Head of caudate nucleus (tissue), 42 donors: ENCODE data around the gene RNF151.
A peak's percentile ranks its signal among the peaks of the same experiment; 100 is the strongest.

Source experiments
- DNase-seq, 42 donors: peaks; one replicate each; pipeline versions ENCODE4 v3.0.0 to v3.0.0-alpha.2; 2020 to 2021; ENCODE audit warnings: mixed read lengths in 7 of 42
- intact Hi-C: fragments of 100-400 bp; cut with DNase I; formaldehyde crosslinking; loops from one replicate; pipeline ENCODE4 v1.15.0; 2022

Gene RNF151

DNA sequence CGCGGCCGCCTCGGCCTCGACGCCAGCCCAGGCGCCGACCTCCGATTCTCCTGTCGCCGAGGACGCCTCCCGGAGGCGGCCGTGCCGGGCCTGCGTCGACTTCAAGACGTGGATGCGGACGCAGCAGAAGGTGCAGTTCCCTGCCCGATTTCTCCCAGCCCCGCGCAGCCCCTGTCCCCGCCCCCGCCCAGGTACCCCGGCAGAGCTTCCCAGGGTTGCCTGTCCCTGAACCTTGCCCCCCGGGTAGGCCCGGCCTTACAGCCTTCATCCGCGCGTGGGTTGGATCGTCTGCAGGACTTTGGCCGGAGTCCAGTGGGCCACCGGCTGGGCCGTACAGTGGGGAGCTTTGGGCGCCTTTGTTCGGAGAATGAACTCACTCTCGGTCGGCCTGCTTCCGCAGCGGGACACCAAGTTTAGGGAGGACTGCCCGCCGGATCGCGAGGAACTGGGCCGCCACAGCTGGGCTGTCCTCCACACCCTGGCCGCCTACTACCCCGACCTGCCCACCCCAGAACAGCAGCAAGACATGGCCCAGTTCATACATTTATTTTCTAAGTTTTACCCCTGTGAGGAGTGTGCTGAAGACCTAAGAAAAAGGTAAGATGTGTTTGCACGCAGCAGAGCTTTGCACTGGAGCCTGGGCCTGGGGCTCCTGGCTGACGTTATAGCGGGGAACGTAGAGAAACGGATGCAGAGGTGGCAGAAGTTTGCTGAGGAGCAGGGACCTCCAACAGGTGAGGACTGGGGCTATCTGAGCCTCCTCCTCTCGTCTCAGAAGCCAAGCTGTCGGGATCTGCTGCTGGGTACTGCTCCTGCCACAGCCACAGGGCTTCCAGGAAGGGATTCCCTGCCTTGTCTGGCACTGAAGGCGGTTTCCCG, 17.9 kb downstream of the RNF151 start:
- intact Hi-C loops, result no loop called here
- DNase-seq, result peak in 6 of 42 donors; percentile 25 to 51 (median 42)

DNA sequence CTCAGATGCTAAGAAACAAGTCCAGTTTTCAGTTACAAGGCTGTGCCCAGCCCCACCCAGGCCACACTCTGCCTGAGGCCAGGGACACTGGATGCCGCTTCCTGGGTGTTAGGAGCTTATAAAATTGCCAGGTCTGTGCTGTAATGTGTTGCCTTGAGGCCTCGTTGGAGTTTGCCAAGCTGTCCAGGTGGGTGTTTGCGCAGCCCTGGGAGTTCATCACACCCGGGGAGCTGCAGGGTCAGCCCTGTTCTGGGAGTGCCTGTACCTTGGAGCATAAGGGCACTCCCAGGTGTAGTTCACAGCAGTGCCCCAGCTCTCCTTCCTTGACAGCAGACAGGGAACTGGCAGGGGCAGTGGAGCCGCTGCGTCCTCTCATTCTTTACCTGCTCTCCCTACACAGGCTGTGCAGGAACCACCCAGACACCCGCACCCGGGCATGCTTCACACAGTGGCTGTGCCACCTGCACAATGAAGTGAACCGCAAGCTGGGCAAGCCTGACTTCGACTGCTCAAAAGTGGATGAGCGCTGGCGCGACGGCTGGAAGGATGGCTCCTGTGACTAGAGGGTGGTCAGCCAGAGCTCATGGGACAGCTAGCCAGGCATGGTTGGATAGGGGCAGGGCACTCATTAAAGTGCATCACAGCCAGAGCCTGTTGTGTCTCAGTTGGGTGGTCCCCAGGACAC, 19.0 kb downstream of the RNF151 start:
- intact Hi-C loops, result no loop called here
- DNase-seq, result no peak

DNA sequence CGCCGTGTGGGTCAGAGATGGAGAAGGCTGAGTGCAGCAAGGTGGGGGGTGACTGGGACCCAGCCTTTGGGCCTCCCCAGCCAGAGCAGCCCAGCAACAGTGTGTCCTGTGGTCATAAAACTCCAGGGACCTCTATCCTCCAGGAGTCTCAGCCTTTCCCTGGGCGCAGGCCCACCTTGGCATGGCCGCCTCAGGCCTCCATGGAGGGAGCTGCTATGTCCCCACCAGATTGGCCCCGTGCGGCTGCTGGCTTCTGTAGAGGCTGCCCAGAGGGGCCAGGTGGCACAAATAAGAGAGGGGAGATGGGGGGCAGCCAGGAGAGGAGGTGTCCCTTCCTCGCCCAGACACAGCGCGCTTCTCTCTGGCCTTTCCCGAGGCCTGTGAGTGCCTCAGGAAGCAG, 20.5 kb downstream of the RNF151 start:
- DNase-seq, result no peak
- intact Hi-C loops, result no loop called here

- intact Hi-C loops, result no loop called here
- peak in 2 of 42 donors; percentile 32 to 37 for DNase-seq
Measured at GRCh38 chr16:1989209-1990100, 22.8 kb downstream of the RNF151 start, which contains the start of gene SYNGR3. TSS of gene SYNGR3 (plus strand) at chr16:1989970. CDS start at chr16:1990103, 133 bp downstream.

DNA sequence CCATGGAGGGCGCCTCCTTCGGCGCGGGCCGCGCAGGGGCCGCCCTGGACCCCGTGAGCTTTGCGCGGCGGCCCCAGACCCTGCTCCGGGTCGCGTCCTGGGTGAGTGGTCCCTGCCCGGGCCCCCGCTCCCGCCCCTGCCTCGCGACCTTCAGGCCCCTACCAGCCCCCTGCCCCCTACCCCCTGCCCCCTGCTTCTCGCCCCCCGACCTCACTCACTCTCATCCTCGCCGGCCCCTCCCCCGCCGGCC, 23.4 kb downstream of the RNF151 start:
- DNase-seq, result no peak
- intact Hi-C loops, result no loop called here

GRCh38 chr16:1990351-1991134, 23.9 kb downstream of the RNF151 start:
- intact Hi-C loops, result no loop called here
- peak in 10 of 42 donors; percentile 24 to 65 (median 46) for DNase-seq

DNA sequence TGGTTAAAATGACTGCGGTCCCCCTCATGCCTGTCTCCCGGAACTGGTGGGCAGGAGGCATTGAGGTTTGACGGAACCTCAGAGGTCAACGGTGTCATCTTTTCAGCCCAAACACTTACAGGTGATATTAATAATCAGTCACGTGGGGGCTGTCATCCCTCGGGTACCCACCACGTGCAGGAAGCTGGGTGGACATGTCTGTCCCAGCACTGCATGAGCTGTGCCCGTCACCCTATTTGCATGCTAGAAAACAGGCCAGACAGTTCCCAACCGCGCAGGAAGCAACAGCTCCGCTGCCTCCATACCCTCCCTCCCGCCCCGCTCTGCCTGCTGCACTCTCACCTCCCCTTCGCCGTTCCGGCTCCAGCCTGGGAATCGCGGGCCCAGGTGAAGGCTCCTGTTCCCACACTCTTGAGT, 24.5 kb downstream of the RNF151 start:
- peak in 3 of 42 donors; percentile 13 to 48 (median 30) for DNase-seq
- intact Hi-C loops, result no loop called here

- DNase-seq, result no peak
- intact Hi-C loops, result no loop called here
Measured at GRCh38 chr16:1991588-1991947, 24.9 kb downstream of the RNF151 start.

DNA sequence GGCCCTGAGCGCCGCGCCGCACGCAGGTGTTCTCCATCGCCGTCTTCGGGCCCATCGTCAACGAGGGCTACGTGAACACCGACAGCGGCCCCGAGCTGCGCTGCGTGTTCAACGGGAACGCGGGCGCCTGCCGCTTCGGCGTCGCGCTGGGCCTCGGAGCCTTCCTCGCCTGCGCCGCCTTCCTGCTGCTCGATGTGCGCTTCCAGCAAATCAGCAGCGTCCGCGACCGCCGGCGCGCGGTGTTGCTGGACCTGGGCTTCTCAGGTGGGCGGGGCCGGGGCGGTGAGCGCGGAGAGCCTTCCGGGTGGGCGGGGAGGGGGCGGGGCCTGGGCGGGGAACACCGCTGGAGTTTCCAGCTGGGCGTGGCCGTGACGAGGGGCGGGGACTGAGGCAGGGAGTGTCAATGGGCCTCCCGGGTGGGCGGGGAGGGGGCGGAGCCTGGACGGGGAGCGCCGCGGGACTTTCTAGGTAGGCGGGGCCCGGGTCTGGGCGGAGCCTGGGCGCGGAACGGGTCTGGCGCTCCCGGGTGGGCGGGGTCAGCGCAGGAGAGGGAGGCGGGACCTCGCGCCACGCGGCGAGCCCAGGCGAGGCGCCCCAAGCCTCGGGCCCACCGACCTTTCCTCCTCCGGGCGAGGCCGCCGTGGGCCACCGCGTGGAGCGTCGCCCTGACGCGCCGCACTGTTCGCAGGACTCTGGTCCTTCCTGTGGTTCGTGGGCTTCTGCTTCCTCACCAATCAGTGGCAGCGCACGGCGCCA, 25.5 kb downstream of the RNF151 start:
- intact Hi-C loops, result no loop called here

GRCh38 chr16:1992704-1993317, 26.2 kb downstream of the RNF151 start:
- intact Hi-C loops, result no loop called here
- no peak for DNase-seq

More for the DNA sequence above, 25.5 kb downstream of the RNF151 start:
- peak; percentile 70 to 94 (median 86) for DNase-seq

DNA sequence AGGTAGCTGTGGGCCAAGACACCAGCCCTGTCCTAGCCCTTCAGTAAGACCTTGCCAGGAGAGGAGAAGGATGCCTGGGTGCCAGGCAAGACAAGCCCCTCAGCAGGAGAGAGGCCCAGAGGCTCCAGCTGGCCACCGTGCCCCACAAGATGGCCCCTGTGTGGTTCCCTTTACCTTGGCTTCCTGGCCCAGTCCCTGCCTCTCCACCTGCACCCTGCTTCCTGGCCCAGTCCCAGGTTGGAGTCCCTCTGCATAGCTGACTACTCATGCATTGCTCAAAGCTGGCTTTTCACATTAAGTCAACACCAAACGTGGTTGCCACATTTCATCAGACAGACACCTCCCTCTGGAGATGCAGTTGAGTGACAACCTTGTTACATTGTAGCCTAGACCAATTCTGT, 27.1 kb downstream of the RNF151 start:
- DNase-seq, result no peak
- intact Hi-C loops, result no loop called here

DNA sequence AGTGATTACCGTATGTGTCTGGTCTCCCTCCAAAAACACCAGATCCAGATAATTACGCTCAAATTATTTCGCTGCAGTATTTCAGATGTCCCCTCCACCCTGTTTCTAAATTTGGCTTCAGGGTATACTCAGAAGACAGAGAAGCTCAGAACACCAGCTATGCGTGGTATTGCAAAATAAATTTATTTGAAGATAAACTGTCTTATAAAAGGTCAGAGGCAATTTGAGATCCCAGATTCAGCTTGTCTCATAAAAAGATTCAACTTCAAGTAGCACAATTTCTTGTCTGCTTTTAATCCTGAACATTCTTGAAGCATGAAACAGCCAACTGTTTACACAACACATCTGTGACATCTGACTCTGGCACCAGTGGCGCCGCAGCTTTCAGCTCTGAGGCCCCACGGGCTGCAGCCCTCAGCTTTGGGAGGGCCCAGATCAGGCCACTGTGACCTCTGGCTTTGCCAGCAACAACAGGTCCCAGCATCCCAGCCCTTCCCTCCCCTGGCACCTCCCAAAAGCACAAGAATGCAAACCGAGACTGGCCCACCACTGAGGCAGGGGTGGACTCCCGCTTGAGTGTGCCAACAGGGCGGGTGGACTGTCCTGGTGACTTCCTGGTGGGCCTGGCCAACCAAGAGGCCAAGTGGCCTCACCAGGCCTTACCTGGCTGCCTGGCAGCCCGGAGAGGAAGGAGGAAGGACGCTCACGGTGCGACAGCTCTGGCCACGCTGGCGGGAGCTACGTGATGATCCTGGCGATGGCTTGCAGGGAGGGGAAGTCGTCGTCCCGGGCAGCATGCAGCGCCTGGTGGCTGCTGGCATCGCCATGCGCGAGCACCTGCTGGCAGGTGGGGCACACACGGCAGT, 31.1 kb downstream of the RNF151 start:
- no peak for DNase-seq
- intact Hi-C loops, result no loop called here

DNA sequence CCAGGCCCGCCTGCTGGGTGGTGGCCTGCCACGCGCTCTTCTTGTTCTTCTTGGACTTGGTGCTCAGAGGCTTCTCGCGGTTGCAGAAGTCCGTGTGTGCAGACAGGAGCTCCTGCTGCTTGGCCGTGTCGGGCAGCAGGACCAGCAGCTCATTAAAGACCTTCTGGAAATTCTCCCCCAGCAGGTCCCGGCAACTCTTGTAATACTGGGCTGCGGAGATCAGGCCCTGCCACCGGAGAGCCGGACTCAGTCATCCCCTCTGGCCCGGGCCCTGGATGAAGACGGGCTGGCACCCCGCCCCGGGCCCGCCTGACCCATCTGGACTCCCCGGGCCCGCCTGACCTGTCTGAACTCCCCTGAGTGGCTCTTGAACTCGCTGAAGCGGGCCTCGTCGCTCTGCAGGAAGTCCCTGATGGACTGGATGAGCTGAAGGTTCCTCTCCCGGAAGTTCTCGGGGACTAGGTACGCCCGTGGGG, 31.7 kb downstream of the RNF151 start:
- intact Hi-C loops, result no loop called here
- DNase-seq, result no peak

DNA sequence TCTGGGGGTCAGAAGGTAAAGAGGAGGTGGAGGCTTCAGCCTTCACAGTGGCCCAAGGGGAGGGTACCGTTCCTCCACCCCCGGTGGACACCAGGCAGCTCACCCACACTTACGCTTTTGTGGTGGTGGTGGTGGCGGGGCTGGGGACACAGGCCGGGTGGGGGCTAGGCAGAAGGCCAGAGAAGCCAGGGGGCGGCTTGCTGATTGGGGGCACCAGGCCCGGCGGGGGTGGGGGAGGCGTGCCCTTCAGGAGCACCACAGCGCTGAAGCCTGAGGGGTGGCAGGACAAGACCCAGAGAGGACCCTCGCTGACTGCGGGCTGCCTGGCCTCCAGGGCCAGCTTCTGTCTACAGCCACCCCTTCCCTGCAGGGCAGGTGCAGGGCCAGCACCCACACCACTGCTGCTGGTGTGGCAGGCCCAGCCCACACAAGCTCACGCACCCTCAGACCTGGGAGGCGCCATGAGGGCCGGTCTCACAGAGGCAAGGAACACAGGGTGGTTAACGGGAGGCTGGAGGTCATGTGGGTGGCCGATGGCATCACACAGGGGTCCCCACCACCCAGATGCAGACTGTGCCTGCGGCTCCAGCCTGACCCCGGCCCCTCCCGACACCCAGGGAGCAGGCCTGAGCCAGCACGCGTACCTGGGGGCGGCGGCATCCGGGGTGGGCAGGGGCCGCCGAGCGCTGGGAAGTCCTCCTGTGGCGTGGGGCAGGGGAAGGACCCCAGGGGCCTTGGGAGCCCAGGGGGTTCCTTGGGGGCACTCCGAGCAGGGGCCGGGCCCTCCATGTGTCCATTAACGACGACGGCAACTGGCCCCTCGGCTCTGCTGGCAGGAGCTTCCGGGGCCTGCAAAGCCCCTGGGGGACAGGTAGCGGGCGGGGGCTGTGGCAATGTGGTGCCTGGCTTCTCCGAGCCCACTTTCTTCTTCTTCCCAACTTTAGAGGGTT, 32.5 kb downstream of the RNF151 start:
- intact Hi-C loops, result no loop called here
- DNase-seq, result no peak

- intact Hi-C loops, result no loop called here
- DNase-seq, result peak in 28 of 42 donors; percentile 30 to 87 (median 58)
Measured at GRCh38 chr16:1999866-2000514, 33.3 kb downstream of the RNF151 start.
